ENCODE measurements around the gene CSH1.

GRCh38 chr17:63940584-63940983, 44.2 kb upstream of the CSH1 start:
- no peak for TF ChIP-seq CTCF (conservative IDR thresholded peaks at IDR 0.05; ENCODE audit: low read depth in 2 of 2)
- no peak for TF ChIP-seq EZH2 (IDR thresholded peaks at IDR 0.05; ENCODE audit: low read depth, unreplicated experiment)
- no peak for TF ChIP-seq ZNF331 (CRISPR knock-in tag; IDR thresholded peaks at IDR 0.05; ENCODE audit: low read depth)
- no peak for TF ChIP-seq REST (IDR thresholded peaks at IDR 0.05; ENCODE audit: unreplicated experiment)
- no peak for TF ChIP-seq EZH2phosphoT487 (IDR thresholded peaks at IDR 0.05; ENCODE audit: unreplicated experiment)
- no peak for TF ChIP-seq CREB1 (CRISPR knock-in tag; IDR thresholded peaks at IDR 0.05; ENCODE audit: low read depth)
- no peak for TF ChIP-seq POLR2AphosphoS5 (IDR thresholded peaks at IDR 0.05; ENCODE audit: low read depth)
- no peak for TF ChIP-seq NANOG (IDR thresholded peaks at IDR 0.05; ENCODE audit: borderline replicate concordance)
- no peak for TF ChIP-seq ZNF114 (CRISPR knock-in tag; IDR thresholded peaks at IDR 0.05)
- no peak for TF ChIP-seq JUNB (IDR thresholded peaks at IDR 0.05; ENCODE audit: unreplicated experiment)
- TF ChIP-seq ETS1 (IDR thresholded peaks at IDR 0.05), result no peak
- TF ChIP-seq STAT1 (IDR thresholded peaks at IDR 0.05; ENCODE audit: unreplicated experiment), result no peak

Measured in GM23338 (cell line).